ENCODE data around the gene SOX6.

- TF ChIP-seq CTCF (IDR thresholded peaks at IDR 0.05; ENCODE audit: low read depth, low read length) (no peak), EZH2phosphoT487 (IDR thresholded peaks at IDR 0.05; ENCODE audit: low read depth) (no peak)
Measured at GRCh38 chr11:16292167-16292859, 64.0 kb downstream of the SOX6 start.
